Activated naive CD8-positive, alpha-beta T cell treated with anti-CD3 and anti-CD28 coated beads, Interleukin-2, amount 10 ng/mL, durations not matched to agents 7 days and 5 days (primary cell): ENCODE measurements around the gene CEMIP2. TPM values are rescaled to one million over a fixed set of nuclear protein-coding genes. Genes with fewer than 3 reads are reported as not detected.
"Not testable (repeated sequence)": the region's sequence is repeated elsewhere in the genome, so short reads cannot be mapped to it uniquely, and the experiment has no call there.

ENCODE experiments used
- ATAC-seq: fragments of 150-1000 bp; cut with Tn5 transposase; one replicate; pipeline ENCODE4 v1.10.0; 2021; ENCODE audit warnings: low read depth, moderate library complexity
- POLR2A ChIA-PET: fragments of 350-600 bp; sonication (Branson Sonifier 250); formaldehyde crosslinking; loops from one replicate; lab custom pipeline; 2021; ENCODE audit warnings: antibody characterized with exemption; lab: Charles Lee
- DNase-seq: peaks from one replicate; pipeline ENCODE4 v3.0.0; 2021
- H3K27ac Mint-ChIP-seq: one replicate; pipeline ENCODE4 v1.8.0; 2022; ENCODE audit warnings: mild to moderate bottlenecking, mixed read lengths
- H3K27me3 Mint-ChIP-seq: one replicate; pipeline ENCODE4 v1.8.0; 2022; ENCODE audit warnings: mild to moderate bottlenecking, moderate library complexity, mixed read lengths
- H3K36me3 Mint-ChIP-seq: one replicate; pipeline ENCODE4 v1.8.0; 2021; ENCODE audit warnings: mild to moderate bottlenecking, mixed read lengths
- H3K4me1 Mint-ChIP-seq: one replicate; pipeline ENCODE4 v1.8.0; 2021; ENCODE audit warnings: mixed read lengths
- H3K4me3 Mint-ChIP-seq: one replicate; pipeline ENCODE4 v1.8.0; 2022; ENCODE audit warnings: mild to moderate bottlenecking, moderate library complexity, mixed read lengths
- H3K9me3 Mint-ChIP-seq: one replicate; pipeline ENCODE4 v1.8.0; 2021; ENCODE audit warnings: mixed read lengths
- total RNA-seq, 2 experiments: library from RNA; stranded (reverse); gene quantifications; one replicate each; pipeline ENCODE4 v1.2.3, GENCODE V29; 2021

CEMIP2 gene
- total RNA-seq, result 10 to 100 TPM; 54.1 to 55.9 TPM

- Mint-ChIP-seq H3K36me3 (peaks cover 9% of the 10 kb centered on the region), H3K27me3 (no peaks in the 10 kb centered on the region), H3K4me3 (peak within 1 kb of the TSS; percentile 93), H3K4me1 (peaks cover 35% of the 10 kb centered on the region), H3K27ac (peak within 1 kb of the TSS; percentile 94), H3K9me3 (no peaks in the 10 kb centered on the region)
- DNase-seq, result peak; percentile 92
- POLR2A ChIA-PET, result interaction anchor here (0.6 to 5.3 kb wide), 6 partner anchors 10 to 257 kb away, joined by 3 to 57 read pairs (median 4); no protein-coding TSS in a partner anchor
- peak; percentile 80 for ATAC-seq
These were observed at the start of gene CEMIP2 for GRCh38 chr9:71768388-71769174. TSS of gene CEMIP2 (minus strand) at chr9:71768513. CDS start at chr9:71750373, 18,140 bp downstream.

GRCh38 chr9:71816916-71817451 is 48.7 kb upstream of the CEMIP2 start:
- H3K9me3 Mint-ChIP-seq, result no peaks in the 10 kb centered on the region
- H3K27me3 Mint-ChIP-seq, result no peaks in the 10 kb centered on the region
- DNase-seq (no peak), ATAC-seq (no peak)
- POLR2A ChIA-PET, result no interaction called here
- H3K36me3 Mint-ChIP-seq, result no peaks in the 10 kb centered on the region
- H3K4me1 Mint-ChIP-seq, result peaks cover 11% of the 10 kb centered on the region
- no peak overlapping the region for H3K4me3 Mint-ChIP-seq
- H3K27ac Mint-ChIP-seq, result no peak overlapping the region

- Mint-ChIP-seq H3K4me1 (peaks cover 9% of the 10 kb centered on the region), H3K36me3 (no peaks in the 10 kb centered on the region), H3K27ac (no peak overlapping the region), H3K27me3 (no peaks in the 10 kb centered on the region), H3K9me3 (no peaks in the 10 kb centered on the region), H3K4me3 (no peak overlapping the region)
- POLR2A ChIA-PET, result no interaction called here
- DNase-seq (no peak), ATAC-seq (no peak)
These were observed 46.5 kb upstream of the CEMIP2 start for GRCh38 chr9:71814815-71815214.

- no peak overlapping the region for H3K27ac Mint-ChIP-seq
- H3K9me3 Mint-ChIP-seq, result no peaks in the 10 kb centered on the region
- no peaks in the 10 kb centered on the region for H3K36me3 Mint-ChIP-seq
- no peaks in the 10 kb centered on the region for H3K27me3 Mint-ChIP-seq
- no peak for DNase-seq
- POLR2A ChIA-PET, result no interaction called here
- H3K4me1 Mint-ChIP-seq, result peaks cover 9% of the 10 kb centered on the region
- no peak overlapping the region for H3K4me3 Mint-ChIP-seq
- no peak for ATAC-seq
These were observed 45.9 kb upstream of the CEMIP2 start for GRCh38 chr9:71814226-71814625.

GRCh38 chr9:71812385-71812784 is 44.1 kb upstream of the CEMIP2 start:
- H3K36me3 Mint-ChIP-seq, result no peaks in the 10 kb centered on the region
- POLR2A ChIA-PET, result no interaction called here
- H3K9me3 Mint-ChIP-seq, result no peaks in the 10 kb centered on the region
- H3K4me3 Mint-ChIP-seq, result no peak overlapping the region
- H3K4me1 Mint-ChIP-seq, result peaks cover 6% of the 10 kb centered on the region
- ATAC-seq (no peak), DNase-seq (no peak)
- no peaks in the 10 kb centered on the region for H3K27me3 Mint-ChIP-seq
- no peak overlapping the region for H3K27ac Mint-ChIP-seq

GRCh38 chr9:71808068-71808467 is 39.8 kb upstream of the CEMIP2 start:
- H3K27me3 Mint-ChIP-seq, result no peaks in the 10 kb centered on the region
- POLR2A ChIA-PET, result interaction anchor here (1.2 kb wide), 1 partner anchor 217 kb away, joined by 3 read pairs; no protein-coding TSS in a partner anchor
- no peak overlapping the region for H3K27ac Mint-ChIP-seq

GRCh38 chr9:71806901-71807307 is 38.6 kb upstream of the CEMIP2 start:
- ATAC-seq, result peak; percentile 100
- H3K27me3 Mint-ChIP-seq, result no peaks in the 10 kb centered on the region
- peak overlapping the region; percentile 62 for H3K27ac Mint-ChIP-seq
- H3K9me3 Mint-ChIP-seq, result peaks cover 2% of the 10 kb centered on the region
- peaks cover 4% of the 10 kb centered on the region for H3K4me1 Mint-ChIP-seq
- no peak overlapping the region for H3K4me3 Mint-ChIP-seq
- no peaks in the 10 kb centered on the region for H3K36me3 Mint-ChIP-seq
- peak; percentile 44 for DNase-seq
- POLR2A ChIA-PET, result interaction anchor here (0.8 to 1.0 kb wide), 2 partner anchors 12 to 105 kb away, joined by 3 read pairs; partner anchors contain the start of gene C9orf85

More at GRCh38 chr9:71808068-71808467, 39.8 kb upstream of the CEMIP2 start:
- no peaks in the 10 kb centered on the region for H3K36me3 Mint-ChIP-seq
- ATAC-seq (no peak), DNase-seq (no peak)
- H3K4me1 Mint-ChIP-seq, result peaks cover 4% of the 10 kb centered on the region
- H3K9me3 Mint-ChIP-seq, result peaks cover 2% of the 10 kb centered on the region
- H3K4me3 Mint-ChIP-seq, result no peak overlapping the region

GRCh38 chr9:71805096-71805495 is 36.8 kb upstream of the CEMIP2 start:
- not testable (repeated sequence) for H3K9me3 Mint-ChIP-seq, H3K27ac Mint-ChIP-seq, ATAC-seq, H3K36me3 Mint-ChIP-seq, H3K27me3 Mint-ChIP-seq, H3K4me3 Mint-ChIP-seq, H3K4me1 Mint-ChIP-seq, DNase-seq
- POLR2A ChIA-PET, result interaction anchor here (0.7 to 2.3 kb wide), 3 partner anchors 22 to 171 kb away, joined by 3 to 8 read pairs (median 3); partner anchors contain the start of genes ABHD17B and C9orf85

- POLR2A ChIA-PET, result interaction anchor here (0.8 kb wide), 1 partner anchor 18 kb away, joined by 4 read pairs; no protein-coding TSS in a partner anchor
- H3K9me3 Mint-ChIP-seq, result peaks cover 2% of the 10 kb centered on the region
- ATAC-seq (no peak), DNase-seq (no peak)
- H3K27me3 Mint-ChIP-seq, result no peaks in the 10 kb centered on the region
- no peak overlapping the region for H3K4me3 Mint-ChIP-seq
- H3K27ac Mint-ChIP-seq, result no peak overlapping the region
- H3K36me3 Mint-ChIP-seq, result no peaks in the 10 kb centered on the region
- H3K4me1 Mint-ChIP-seq, result peaks cover 3% of the 10 kb centered on the region
These were observed 33.5 kb upstream of the CEMIP2 start for GRCh38 chr9:71801826-71802225.

- no peaks in the 10 kb centered on the region for H3K27me3 Mint-ChIP-seq
- DNase-seq (no peak), ATAC-seq (no peak)
- POLR2A ChIA-PET, result interaction anchor here (1.1 to 5.1 kb wide), 2 partner anchors 15 to 114 kb away, joined by 3 to 50 read pairs; partner anchors contain the start of genes ABHD17B and C9orf85
- H3K27ac Mint-ChIP-seq, result no peak overlapping the region
- peaks cover 33% of the 10 kb centered on the region for H3K4me1 Mint-ChIP-seq
- H3K4me3 Mint-ChIP-seq, result no peak overlapping the region
- H3K9me3 Mint-ChIP-seq, result peaks cover 2% of the 10 kb centered on the region
- H3K36me3 Mint-ChIP-seq, result peaks cover 5% of the 10 kb centered on the region
These were observed 29.0 kb upstream of the CEMIP2 start for GRCh38 chr9:71797266-71797665.

- H3K36me3 Mint-ChIP-seq, result peaks cover 9% of the 10 kb centered on the region
- H3K4me3 Mint-ChIP-seq, result no peak overlapping the region
- no peak overlapping the region for H3K27ac Mint-ChIP-seq
- H3K4me1 Mint-ChIP-seq, result peaks cover 33% of the 10 kb centered on the region
- peaks cover 2% of the 10 kb centered on the region for H3K9me3 Mint-ChIP-seq
- ATAC-seq, result no peak
- H3K27me3 Mint-ChIP-seq, result no peaks in the 10 kb centered on the region
- no peak for DNase-seq
- POLR2A ChIA-PET, result interaction anchor here (1.0 to 5.1 kb wide), 3 partner anchors 14 to 115 kb away, joined by 4 to 50 read pairs (median 10); partner anchors contain the start of genes ABHD17B and C9orf85
These were observed 27.9 kb upstream of the CEMIP2 start for GRCh38 chr9:71796100-71796767.

GRCh38 chr9:71795097-71795813 is 26.9 kb upstream of the CEMIP2 start:
- H3K4me1 Mint-ChIP-seq, result peaks cover 33% of the 10 kb centered on the region
- no peak for DNase-seq
- POLR2A ChIA-PET, result interaction anchor here (1.0 to 5.1 kb wide), 4 partner anchors 13 to 116 kb away, joined by 3 to 50 read pairs (median 6); partner anchors contain the start of genes ABHD17B and C9orf85

More at GRCh38 chr9:71795097-71795813, 26.9 kb upstream of the CEMIP2 start:
- ATAC-seq, result peak; percentile 89
- H3K4me3 Mint-ChIP-seq, result peak overlapping the region; percentile 84
- H3K9me3 Mint-ChIP-seq, result peaks cover 2% of the 10 kb centered on the region
- peaks cover 9% of the 10 kb centered on the region for H3K36me3 Mint-ChIP-seq
- no peaks in the 10 kb centered on the region for H3K27me3 Mint-ChIP-seq
- peak overlapping the region; percentile 99 for H3K27ac Mint-ChIP-seq
